CD14-positive monocyte (primary cell): ENCODE data around the gene PTCD3. TPM values are rescaled to one million over a fixed set of nuclear protein-coding genes. Genes with fewer than 3 reads are reported as not detected.

ENCODE experiments used
- DNase-seq, 3 donors: peaks; one replicate each; pipeline ENCODE4 v3.0.0-alpha.2; 2011 to 2022
- H2AFZ ChIP-seq: 2 replicates; pipeline ENCODE4 v1.6.0; 2012; ENCODE audit warnings: mild to moderate bottlenecking, low read depth, low read length, inconsistent platforms; ENCODE audit not compliant: insufficient read depth, poor library complexity, severe bottlenecking
- H3K27ac ChIP-seq, 2 donors: 1 replicate in 1 of 2; 2 replicates in 1 of 2; pipeline ENCODE4 v1.5.1; 2012 to 2013; ENCODE audit warnings: low read length in 2 of 2, control low read depth in 1 of 2, inconsistent platforms in 1 of 2, low read depth in 1 of 2, mild to moderate bottlenecking in 1 of 2
- H3K27me3 ChIP-seq, 2 donors: one replicate each; pipeline versions ENCODE4 v1.6.0 to v1.6.1; 2011 to 2013; ENCODE audit warnings: low read length in 2 of 2; ENCODE audit not compliant: control insufficient read depth in 2 of 2, insufficient read depth in 2 of 2
- H3K36me3 ChIP-seq, 2 donors: replicated peaks in 1 of 2; 1 replicate in 1 of 2; 2 replicates in 1 of 2; pipeline versions ENCODE4 v1.5.1 to v1.6.1; 2012 to 2013; ENCODE audit warnings: low read length in 2 of 2, control low read depth in 1 of 2, inconsistent platforms in 1 of 2, mild to moderate bottlenecking in 1 of 2; ENCODE audit not compliant: insufficient read depth in 2 of 2, control insufficient read depth in 1 of 2
- H3K4me1 ChIP-seq, 2 donors: 1 replicate in 1 of 2; 2 replicates in 1 of 2; pipeline versions ENCODE4 v1.5.1 to v1.6.1; 2012 to 2013; ENCODE audit warnings: low read length in 2 of 2, control low read depth in 1 of 2, inconsistent platforms in 1 of 2, mild to moderate bottlenecking in 1 of 2, moderate library complexity in 1 of 2; ENCODE audit not compliant: insufficient read depth in 2 of 2, control insufficient read depth in 1 of 2
- H3K4me2 ChIP-seq: replicated peaks from 2 replicates; pipeline ENCODE3; 2012; ENCODE audit warnings: low read length, moderate library complexity, mild to moderate bottlenecking; ENCODE audit not compliant: poor library complexity, severe bottlenecking; ENCODE audit errors: extremely low read depth
- H3K4me3 ChIP-seq, 3 experiments: fragments of 200-600 bp in 1 of 3; sonication (generic) in 1 of 3; replicated peaks in 1 of 3; 1 replicate in 2 of 3; 2 replicates in 1 of 3; pipeline ENCODE4 v1.5.1; 2011 to 2013; ENCODE audit warnings: low read length in 3 of 3, mild to moderate bottlenecking in 3 of 3, control low read depth in 2 of 3, low read depth in 2 of 3, inconsistent platforms in 1 of 3, moderate library complexity in 1 of 3
- H3K79me2 ChIP-seq: 2 replicates; pipeline ENCODE4 v1.6.0; 2012; ENCODE audit warnings: mild to moderate bottlenecking, control low read depth, inconsistent platforms, low read length, moderate library complexity; ENCODE audit not compliant: insufficient read depth
- H3K9ac ChIP-seq: 2 replicates; pipeline ENCODE4 v1.6.0; 2017; ENCODE audit warnings: low read length, mild to moderate bottlenecking; ENCODE audit not compliant: insufficient read depth, poor library complexity, severe bottlenecking
- H3K9me3 ChIP-seq, 2 donors: replicated peaks in 1 of 2; 1 replicate in 1 of 2; 2 replicates in 1 of 2; pipeline versions ENCODE4 v1.5.1 to v1.6.1; 2012 to 2013; ENCODE audit warnings: low read length in 2 of 2, control low read depth in 1 of 2; ENCODE audit not compliant: control insufficient read depth in 1 of 2, insufficient read depth in 1 of 2
- H4K20me1 ChIP-seq: 2 replicates; pipeline ENCODE4 v1.6.0; 2012; ENCODE audit warnings: mild to moderate bottlenecking, low read length, control low read depth, moderate library complexity; ENCODE audit not compliant: insufficient read depth
- H3K27ac Mint-ChIP-seq, 7 donors: one replicate each; pipeline ENCODE4 v1.8.0; 2020; ENCODE audit warnings: mild to moderate bottlenecking in 7 of 7, mixed read lengths in 7 of 7, moderate library complexity in 6 of 7, inconsistent platforms in 2 of 7
- H3K27me3 Mint-ChIP-seq, 3 donors: one replicate each; pipeline ENCODE4 v1.8.0; 2021 to 2022; ENCODE audit warnings: low read depth in 3 of 3, mild to moderate bottlenecking in 3 of 3, mixed read lengths in 3 of 3, moderate library complexity in 3 of 3, inconsistent platforms in 1 of 3
- H3K36me3 Mint-ChIP-seq, 2 donors: one replicate each; pipeline ENCODE4 v1.8.0; 2020; ENCODE audit warnings: mixed read lengths in 2 of 2, inconsistent platforms in 1 of 2, mild to moderate bottlenecking in 1 of 2
- H3K4me1 Mint-ChIP-seq: one replicate; pipeline ENCODE4 v1.8.0; 2020; ENCODE audit warnings: mild to moderate bottlenecking, mixed read lengths
- H3K4me3 Mint-ChIP-seq, 2 donors: one replicate each; pipeline ENCODE4 v1.8.0; 2020; ENCODE audit warnings: mild to moderate bottlenecking in 2 of 2, mixed read lengths in 2 of 2, moderate library complexity in 1 of 2
- H3K9me3 Mint-ChIP-seq, 7 donors: one replicate each; pipeline ENCODE4 v1.8.0; 2020 to 2022; ENCODE audit warnings: mixed read lengths in 7 of 7, mild to moderate bottlenecking in 6 of 7, moderate library complexity in 6 of 7, inconsistent platforms in 2 of 7
- WGBS: methylation state at CpG from one replicate; pipeline ENCODE4 v1.1.5; 2013; ENCODE audit warnings: missing lambda C conversion rate; ENCODE audit not compliant: insufficient coverage; 5-methylcytosine and 5-hydroxymethylcytosine counted together
- intact Hi-C, 2 donors: fragments of 100-400 bp; cut with micrococcal nuclease; formaldehyde crosslinking; loops; one replicate each; pipeline versions ENCODE4 v1.15.0 to v1.15.1; 2023
- polyA plus RNA-seq, 3 donors: library from polyadenylated mRNA; depleted of rRNA in 1 of 3; unstranded in 2 of 3; stranded (reverse) in 1 of 3; fragments of 300-500 nt in 2 of 3; fragments of >200 nt in 1 of 3; fragmentation: Illumina TruSeq in 2 of 3; gene quantifications; 1 replicate in 2 of 3; 2 replicates in 1 of 3; pipeline ENCODE4 v1.2.3, GENCODE V29; 2012 to 2021
- TF ChIP-seq, protein P1 (sequence below): fragments of 200-600 bp; IDR thresholded peaks from one replicate; pipeline ENCODE4 v1.8.0; 2022; ENCODE audit warnings: antibody characterized with exemption, mild to moderate bottlenecking

Gene PTCD3
- polyA plus RNA-seq, 3 donors: 14.0 to 60.5 (median 17.8) TPM

GRCh38 chr2:86079981-86080911 lies 25.8 kb upstream of the PTCD3 start:
- Mint-ChIP-seq H3K4me1 (peaks cover 20% of the 10 kb centered on the region), H3K27ac (peak overlapping the region; percentile 95 to 98 (median 98)), H3K27me3 (peaks cover 0 to 2% (median 0%) of the 10 kb centered on the region in 3 donors), H3K36me3 (peaks cover 48 to 50% of the 10 kb centered on the region in 2 donors), H3K9me3 (no peaks in the 10 kb centered on the region), H3K4me3 (peak overlapping the region in 1 of 2 donors; percentile 60)
- Histone ChIP-seq H4K20me1 (no peaks in the 10 kb centered on the region), H3K9me3 (no peaks in the 10 kb centered on the region), H3K27ac (peak overlapping the region; percentile 43 to 76), H3K36me3 (peaks cover 16 to 37% of the 10 kb centered on the region in 2 donors), H2AFZ (peak overlapping the region; percentile 10), H3K4me3 (no peak overlapping the region), H3K27me3 (no peaks in the 10 kb centered on the region), H3K9ac (no peak overlapping the region), H3K79me2 (no peaks in the 10 kb centered on the region), H3K4me2 (peak overlapping the region; percentile 1), H3K4me1 (peaks cover 15 to 16% of the 10 kb centered on the region in 2 donors)
- intact Hi-C loops: loop anchor here (1.0 to 5.0 kb wide), 3 partner anchors 193 to 254 kb away; partner anchors contain the start of gene ST3GAL5 (in 2 of the 2)
- WGBS: 19% methylated on average over 8 of the region's 14 CpGs
- peak; percentile 75 to 79 (median 77) for DNase-seq
- TF ChIP-seq, protein P1, sequence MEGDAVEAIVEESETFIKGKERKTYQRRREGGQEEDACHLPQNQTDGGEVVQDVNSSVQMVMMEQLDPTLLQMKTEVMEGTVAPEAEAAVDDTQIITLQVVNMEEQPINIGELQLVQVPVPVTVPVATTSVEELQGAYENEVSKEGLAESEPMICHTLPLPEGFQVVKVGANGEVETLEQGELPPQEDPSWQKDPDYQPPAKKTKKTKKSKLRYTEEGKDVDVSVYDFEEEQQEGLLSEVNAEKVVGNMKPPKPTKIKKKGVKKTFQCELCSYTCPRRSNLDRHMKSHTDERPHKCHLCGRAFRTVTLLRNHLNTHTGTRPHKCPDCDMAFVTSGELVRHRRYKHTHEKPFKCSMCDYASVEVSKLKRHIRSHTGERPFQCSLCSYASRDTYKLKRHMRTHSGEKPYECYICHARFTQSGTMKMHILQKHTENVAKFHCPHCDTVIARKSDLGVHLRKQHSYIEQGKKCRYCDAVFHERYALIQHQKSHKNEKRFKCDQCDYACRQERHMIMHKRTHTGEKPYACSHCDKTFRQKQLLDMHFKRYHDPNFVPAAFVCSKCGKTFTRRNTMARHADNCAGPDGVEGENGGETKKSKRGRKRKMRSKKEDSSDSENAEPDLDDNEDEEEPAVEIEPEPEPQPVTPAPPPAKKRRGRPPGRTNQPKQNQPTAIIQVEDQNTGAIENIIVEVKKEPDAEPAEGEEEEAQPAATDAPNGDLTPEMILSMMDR: peak; percentile 85

- Mint-ChIP-seq H3K4me3 (no peak overlapping the region), H3K27ac (peak overlapping the region in 4 of 7 donors; percentile 6 to 98 (median 96)), H3K27me3 (peaks cover 0 to 2% (median 0%) of the 10 kb centered on the region in 3 donors), H3K9me3 (no peaks in the 10 kb centered on the region), H3K4me1 (peaks cover 20% of the 10 kb centered on the region), H3K36me3 (peaks cover 50 to 51% of the 10 kb centered on the region in 2 donors)
- no peak for DNase-seq
- H3K4me2 ChIP-seq: no peak overlapping the region
- no peaks in the 10 kb centered on the region for H3K79me2 ChIP-seq
- no peaks in the 10 kb centered on the region for H3K27me3 ChIP-seq
- H3K9me3 ChIP-seq: no peaks in the 10 kb centered on the region
- H3K9ac ChIP-seq: no peak overlapping the region
- H3K27ac ChIP-seq: peak overlapping the region in 1 of 2 donors; percentile 76
- WGBS: no CpG with 5 or more reads among the region's 4 CpGs
- TF ChIP-seq, protein P1: no peak
- no peak overlapping the region for H3K4me3 ChIP-seq
- intact Hi-C loops: loop anchor here in 1 of 2 donors (5.0 kb wide), 1 partner anchor 194 kb away; the partner anchor contains the start of gene ST3GAL5
- H3K36me3 ChIP-seq: peaks cover 26 to 40% of the 10 kb centered on the region in 2 donors
- no peak overlapping the region for H2AFZ ChIP-seq
- H4K20me1 ChIP-seq: no peaks in the 10 kb centered on the region
- H3K4me1 ChIP-seq: peaks cover 15 to 16% of the 10 kb centered on the region in 2 donors
Observed at GRCh38 chr2:86081724-86082123, 24.3 kb upstream of the PTCD3 start.
